SK-N-SH treated with all-trans-retinoic acid at 6 μM for 48 hours (cell line): ENCODE data around the gene SMAD3.
A peak's percentile ranks its signal among the peaks of the same experiment; 100 is the strongest.

Experiments used
- ATAC-seq: fragments of 200-7000 bp; cut with Tn5 transposase; 3 replicates; pipeline ENCODE4 v1.9.1; 2020; ENCODE audit warnings: mild to moderate bottlenecking, moderate library complexity
- ARNTL ChIP-seq: fragments of 450-650 bp; formaldehyde crosslinking; IDR thresholded peaks from 2 replicates; pipeline ENCODE4 v1.5.0; 2020; ENCODE audit warnings: low read depth, mild to moderate bottlenecking, moderate library complexity, borderline replicate concordance
- BACH2 ChIP-seq: fragments of 250-450 bp; sonication (Bioruptor Pico); IDR thresholded peaks from 2 replicates; pipeline ENCODE4 v1.9.0; 2021; ENCODE audit warnings: mild to moderate bottlenecking, borderline replicate concordance
- CSDC2 ChIP-seq: fragments of 250-450 bp; sonication (Bioruptor Pico); IDR thresholded peaks from 2 replicates; pipeline ENCODE4 v1.5.0; 2020; ENCODE audit warnings: mild to moderate bottlenecking, moderate library complexity
- ESRRG ChIP-seq: fragments of 250-450 bp; sonication (Bioruptor Pico); IDR thresholded peaks from 2 replicates; pipeline ENCODE4 v1.6.1; 2021; ENCODE audit warnings: mild to moderate bottlenecking
- GLIS3 ChIP-seq: fragments of 250-450 bp; sonication (Bioruptor Pico); IDR thresholded peaks from 2 replicates; pipeline ENCODE4 v1.5.0; 2020; ENCODE audit warnings: mild to moderate bottlenecking, moderate library complexity
- ISL1 ChIP-seq: fragments of 250-450 bp; sonication (Bioruptor Pico); IDR thresholded peaks from 2 replicates; pipeline ENCODE4 v2.1.2; 2022; ENCODE audit warnings: mild to moderate bottlenecking, moderate library complexity
- OSR1 ChIP-seq: fragments of 250-450 bp; sonication (Bioruptor Pico); IDR thresholded peaks from 2 replicates; pipeline ENCODE4 v1.8.0; 2022; ENCODE audit warnings: moderate library complexity, mild to moderate bottlenecking, inconsistent platforms
- PPARA ChIP-seq: fragments of 250-450 bp; sonication (Bioruptor Pico); IDR thresholded peaks from 2 replicates; pipeline ENCODE4 v1.5.0; 2020; ENCODE audit warnings: mild to moderate bottlenecking, borderline replicate concordance
- RARB ChIP-seq: fragments of 250-450 bp; sonication (Bioruptor Pico); IDR thresholded peaks from 2 replicates; pipeline ENCODE4 v1.8.0; 2021; ENCODE audit warnings: mild to moderate bottlenecking, moderate library complexity
- SNAI2 ChIP-seq: fragments of 250-450 bp; sonication (Bioruptor Pico); IDR thresholded peaks from 2 replicates; pipeline ENCODE4 v1.5.0; 2020; ENCODE audit warnings: mild to moderate bottlenecking, moderate library complexity
- TOX ChIP-seq: fragments of 250-450 bp; sonication (Bioruptor Pico); IDR thresholded peaks from 2 replicates; pipeline ENCODE4 v1.8.0; 2021; ENCODE audit warnings: mild to moderate bottlenecking, moderate library complexity, borderline replicate concordance
- ZC3H10 ChIP-seq: fragments of 250-450 bp; sonication (Bioruptor Pico); IDR thresholded peaks from 2 replicates; pipeline ENCODE4 v1.5.1; 2021; ENCODE audit warnings: mild to moderate bottlenecking, moderate library complexity
- ZFP3 ChIP-seq: fragments of 250-450 bp; sonication (Bioruptor Pico); IDR thresholded peaks from 2 replicates; pipeline ENCODE4 v1.5.0; 2020; ENCODE audit warnings: mild to moderate bottlenecking, moderate library complexity
- ZFP30 ChIP-seq: fragments of 450-650 bp; formaldehyde crosslinking; IDR thresholded peaks from 2 replicates; pipeline ENCODE4 v1.5.0; 2022; ENCODE audit warnings: mild to moderate bottlenecking, moderate library complexity
- ZNF565 ChIP-seq: fragments of 450-650 bp; formaldehyde crosslinking; conservative IDR thresholded peaks from 2 replicates; pipeline ENCODE4 v1.5.0; 2020; ENCODE audit warnings: low read depth, mild to moderate bottlenecking, moderate library complexity
- ZNF70 ChIP-seq: fragments of 450-650 bp; formaldehyde crosslinking; IDR thresholded peaks from 2 replicates; pipeline ENCODE4 v1.5.0; 2020; ENCODE audit warnings: mild to moderate bottlenecking, moderate library complexity
- ZNF8 ChIP-seq: fragments of 450-650 bp; formaldehyde crosslinking; IDR thresholded peaks from 2 replicates; pipeline ENCODE4 v1.5.0; 2020; ENCODE audit warnings: mild to moderate bottlenecking, moderate library complexity
- TF ChIP-seq, protein P1 (sequence below): fragments of 250-450 bp; sonication (Bioruptor Pico); IDR thresholded peaks from 2 replicates; pipeline ENCODE4 v1.5.1; 2021; ENCODE audit warnings: mild to moderate bottlenecking, moderate library complexity
- TF ChIP-seq, protein P2 (sequence below): fragments of 250-450 bp; sonication (Bioruptor Pico); IDR thresholded peaks from 2 replicates; pipeline ENCODE4 v1.8.0; 2020; ENCODE audit warnings: mild to moderate bottlenecking, moderate library complexity, borderline replicate concordance
- TF ChIP-seq, protein P3 (sequence below): fragments of 250-450 bp; sonication (Bioruptor Pico); IDR thresholded peaks from 2 replicates; pipeline ENCODE4 v1.5.0; 2020; ENCODE audit warnings: mild to moderate bottlenecking, moderate library complexity
- TF ChIP-seq, protein P4 (sequence below): fragments of 250-450 bp; sonication (Bioruptor Pico); IDR thresholded peaks from 2 replicates; pipeline ENCODE4 v1.8.0; 2021; ENCODE audit warnings: low read depth, mild to moderate bottlenecking, moderate library complexity, borderline replicate concordance
- TF ChIP-seq, protein P5 (sequence below): fragments of 250-450 bp; sonication (Bioruptor Pico); IDR thresholded peaks from 2 replicates; pipeline ENCODE4 v1.5.1; 2020; ENCODE audit warnings: low read depth, mild to moderate bottlenecking, moderate library complexity

Gene SMAD3

DNA sequence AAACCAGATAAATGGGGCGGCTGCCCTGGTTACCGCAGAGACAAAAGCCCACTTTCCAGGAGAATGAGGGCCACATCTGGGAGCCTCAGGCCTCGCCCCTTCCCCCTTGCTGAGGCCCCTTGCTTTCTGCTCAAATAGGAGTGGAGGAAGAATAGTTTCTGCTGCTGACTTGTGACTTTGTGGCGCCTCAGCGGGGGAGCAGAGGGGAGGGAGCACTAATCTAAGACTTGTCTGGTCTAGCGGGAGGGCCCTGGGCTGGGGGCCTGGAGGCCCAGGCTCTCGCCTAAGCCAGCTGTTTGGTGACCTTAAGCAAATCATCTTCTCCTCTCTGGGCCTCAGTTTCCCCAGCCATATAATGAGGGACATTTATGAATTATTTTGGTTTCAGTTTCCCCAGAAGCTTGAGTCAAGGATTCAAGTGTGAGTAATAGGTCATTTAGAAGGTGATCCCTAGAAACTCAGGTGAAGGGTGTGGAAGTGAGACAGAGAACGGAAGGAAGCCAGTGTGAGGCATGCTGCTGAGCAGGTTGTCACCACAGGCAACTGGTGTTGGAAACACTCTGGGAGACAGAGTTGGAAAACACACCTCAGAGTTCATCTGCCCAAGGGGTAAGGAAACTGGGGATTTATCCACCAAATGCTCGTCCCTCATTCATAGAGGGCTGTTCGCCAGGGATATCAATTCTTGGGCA, 25.9 kb upstream of the SMAD3 start:
- TF ChIP-seq ZFP30 (CRISPR knock-in tag) = no peak
- TF ChIP-seq, protein P1, sequence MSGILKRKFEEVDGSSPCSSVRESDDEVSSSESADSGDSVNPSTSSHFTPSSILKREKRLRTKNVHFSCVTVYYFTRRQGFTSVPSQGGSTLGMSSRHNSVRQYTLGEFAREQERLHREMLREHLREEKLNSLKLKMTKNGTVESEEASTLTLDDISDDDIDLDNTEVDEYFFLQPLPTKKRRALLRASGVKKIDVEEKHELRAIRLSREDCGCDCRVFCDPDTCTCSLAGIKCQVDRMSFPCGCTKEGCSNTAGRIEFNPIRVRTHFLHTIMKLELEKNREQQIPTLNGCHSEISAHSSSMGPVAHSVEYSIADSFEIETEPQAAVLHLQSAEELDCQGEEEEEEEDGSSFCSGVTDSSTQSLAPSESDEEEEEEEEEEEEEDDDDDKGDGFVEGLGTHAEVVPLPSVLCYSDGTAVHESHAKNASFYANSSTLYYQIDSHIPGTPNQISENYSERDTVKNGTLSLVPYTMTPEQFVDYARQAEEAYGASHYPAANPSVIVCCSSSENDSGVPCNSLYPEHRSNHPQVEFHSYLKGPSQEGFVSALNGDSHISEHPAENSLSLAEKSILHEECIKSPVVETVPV (CRISPR knock-in tag) = no peak
- no peak for TF ChIP-seq ESRRG (CRISPR knock-in tag)
- TF ChIP-seq ZFP3 (CRISPR knock-in tag) = no peak
- no peak for TF ChIP-seq BACH2
- TF ChIP-seq CSDC2 (CRISPR knock-in tag) = no peak
- TF ChIP-seq ZNF8 = no peak
- TF ChIP-seq, protein P2, sequence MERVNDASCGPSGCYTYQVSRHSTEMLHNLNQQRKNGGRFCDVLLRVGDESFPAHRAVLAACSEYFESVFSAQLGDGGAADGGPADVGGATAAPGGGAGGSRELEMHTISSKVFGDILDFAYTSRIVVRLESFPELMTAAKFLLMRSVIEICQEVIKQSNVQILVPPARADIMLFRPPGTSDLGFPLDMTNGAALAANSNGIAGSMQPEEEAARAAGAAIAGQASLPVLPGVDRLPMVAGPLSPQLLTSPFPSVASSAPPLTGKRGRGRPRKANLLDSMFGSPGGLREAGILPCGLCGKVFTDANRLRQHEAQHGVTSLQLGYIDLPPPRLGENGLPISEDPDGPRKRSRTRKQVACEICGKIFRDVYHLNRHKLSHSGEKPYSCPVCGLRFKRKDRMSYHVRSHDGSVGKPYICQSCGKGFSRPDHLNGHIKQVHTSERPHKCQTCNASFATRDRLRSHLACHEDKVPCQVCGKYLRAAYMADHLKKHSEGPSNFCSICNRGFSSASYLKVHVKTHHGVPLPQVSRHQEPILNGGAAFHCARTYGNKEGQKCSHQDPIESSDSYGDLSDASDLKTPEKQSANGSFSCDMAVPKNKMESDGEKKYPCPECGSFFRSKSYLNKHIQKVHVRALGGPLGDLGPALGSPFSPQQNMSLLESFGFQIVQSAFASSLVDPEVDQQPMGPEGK (CRISPR knock-in tag) = no peak
- ATAC-seq = no peak

DNA sequence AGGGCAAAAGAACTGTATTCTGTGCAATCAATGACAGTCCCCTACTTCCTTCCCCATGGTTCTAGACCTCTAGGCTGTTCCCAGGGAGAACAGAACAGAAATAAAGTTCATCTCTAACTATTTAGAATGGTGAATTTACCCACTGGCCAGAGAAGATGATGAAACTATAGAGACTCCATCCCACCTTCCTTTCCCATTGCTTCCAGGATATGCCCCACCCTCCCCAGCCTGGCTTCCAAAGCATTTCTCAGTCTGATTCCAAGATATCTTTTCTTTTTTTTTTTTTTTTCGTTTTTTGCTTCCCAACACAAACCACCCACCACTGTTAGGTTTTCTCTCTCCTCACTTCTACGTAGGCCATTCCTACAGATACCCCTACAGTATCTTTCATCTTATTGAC, 25.1 kb upstream of the SMAD3 start:
- TF ChIP-seq CSDC2 (CRISPR knock-in tag) = no peak
- TF ChIP-seq, protein P1 (CRISPR knock-in tag) = no peak
- TF ChIP-seq ZC3H10 (CRISPR knock-in tag) = no peak
- TF ChIP-seq TOX (CRISPR knock-in tag) = no peak
- TF ChIP-seq OSR1 = no peak
- TF ChIP-seq ZNF8 = no peak
- no peak for TF ChIP-seq ZNF70 (CRISPR knock-in tag)
- no peak for ATAC-seq

DNA sequence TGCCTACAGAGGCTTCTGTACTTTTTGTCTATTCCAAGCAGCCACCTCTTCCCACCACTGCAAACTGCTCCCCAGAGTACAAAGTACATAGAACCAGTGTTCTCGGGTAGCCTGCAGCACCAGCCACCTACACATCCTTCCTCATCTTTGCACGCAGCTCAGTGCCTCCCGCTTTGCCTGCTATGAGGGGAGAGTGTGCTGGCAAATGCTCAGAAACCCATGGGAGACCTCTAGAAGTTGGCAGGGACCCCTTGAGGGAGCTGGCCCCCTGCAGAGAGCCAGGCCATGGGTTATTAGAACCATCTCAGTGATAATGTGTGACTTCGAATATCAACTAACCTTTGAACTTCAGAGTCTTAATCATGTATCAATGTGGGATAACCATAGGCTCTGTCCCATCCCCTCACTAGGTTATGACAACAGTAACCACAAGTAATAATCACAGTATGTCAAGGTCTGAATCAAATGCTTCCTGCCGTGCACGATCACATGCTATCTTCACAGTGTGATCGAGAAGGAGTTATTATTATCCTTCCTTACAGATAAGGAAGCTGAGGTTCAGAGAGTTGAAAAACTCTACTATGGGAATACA, 22.8 kb upstream of the SMAD3 start:
- ATAC-seq = peak; percentile 26
- TF ChIP-seq, protein P1 (CRISPR knock-in tag) = no peak
- TF ChIP-seq ARNTL (CRISPR knock-in tag) (no peak), ZC3H10 (CRISPR knock-in tag) (no peak), ZFP3 (CRISPR knock-in tag) (no peak), ISL1 (CRISPR knock-in tag) (no peak), ZNF565 (CRISPR knock-in tag) (no peak), OSR1 (no peak), RARB (CRISPR knock-in tag) (no peak), SNAI2 (CRISPR knock-in tag) (no peak), CSDC2 (CRISPR knock-in tag) (no peak), GLIS3 (CRISPR knock-in tag) (no peak), BACH2 (no peak), ZFP30 (CRISPR knock-in tag) (no peak), PPARA (CRISPR knock-in tag) (no peak), TOX (CRISPR knock-in tag) (no peak)
- TF ChIP-seq, protein P3, sequence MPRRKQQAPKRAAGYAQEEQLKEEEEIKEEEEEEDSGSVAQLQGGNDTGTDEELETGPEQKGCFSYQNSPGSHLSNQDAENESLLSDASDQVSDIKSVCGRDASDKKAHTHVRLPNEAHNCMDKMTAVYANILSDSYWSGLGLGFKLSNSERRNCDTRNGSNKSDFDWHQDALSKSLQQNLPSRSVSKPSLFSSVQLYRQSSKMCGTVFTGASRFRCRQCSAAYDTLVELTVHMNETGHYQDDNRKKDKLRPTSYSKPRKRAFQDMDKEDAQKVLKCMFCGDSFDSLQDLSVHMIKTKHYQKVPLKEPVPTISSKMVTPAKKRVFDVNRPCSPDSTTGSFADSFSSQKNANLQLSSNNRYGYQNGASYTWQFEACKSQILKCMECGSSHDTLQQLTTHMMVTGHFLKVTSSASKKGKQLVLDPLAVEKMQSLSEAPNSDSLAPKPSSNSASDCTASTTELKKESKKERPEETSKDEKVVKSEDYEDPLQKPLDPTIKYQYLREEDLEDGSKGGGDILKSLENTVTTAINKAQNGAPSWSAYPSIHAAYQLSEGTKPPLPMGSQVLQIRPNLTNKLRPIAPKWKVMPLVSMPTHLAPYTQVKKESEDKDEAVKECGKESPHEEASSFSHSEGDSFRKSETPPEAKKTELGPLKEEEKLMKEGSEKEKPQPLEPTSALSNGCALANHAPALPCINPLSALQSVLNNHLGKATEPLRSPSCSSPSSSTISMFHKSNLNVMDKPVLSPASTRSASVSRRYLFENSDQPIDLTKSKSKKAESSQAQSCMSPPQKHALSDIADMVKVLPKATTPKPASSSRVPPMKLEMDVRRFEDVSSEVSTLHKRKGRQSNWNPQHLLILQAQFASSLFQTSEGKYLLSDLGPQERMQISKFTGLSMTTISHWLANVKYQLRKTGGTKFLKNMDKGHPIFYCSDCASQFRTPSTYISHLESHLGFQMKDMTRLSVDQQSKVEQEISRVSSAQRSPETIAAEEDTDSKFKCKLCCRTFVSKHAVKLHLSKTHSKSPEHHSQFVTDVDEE (CRISPR knock-in tag) = no peak
- TF ChIP-seq, protein P4, sequence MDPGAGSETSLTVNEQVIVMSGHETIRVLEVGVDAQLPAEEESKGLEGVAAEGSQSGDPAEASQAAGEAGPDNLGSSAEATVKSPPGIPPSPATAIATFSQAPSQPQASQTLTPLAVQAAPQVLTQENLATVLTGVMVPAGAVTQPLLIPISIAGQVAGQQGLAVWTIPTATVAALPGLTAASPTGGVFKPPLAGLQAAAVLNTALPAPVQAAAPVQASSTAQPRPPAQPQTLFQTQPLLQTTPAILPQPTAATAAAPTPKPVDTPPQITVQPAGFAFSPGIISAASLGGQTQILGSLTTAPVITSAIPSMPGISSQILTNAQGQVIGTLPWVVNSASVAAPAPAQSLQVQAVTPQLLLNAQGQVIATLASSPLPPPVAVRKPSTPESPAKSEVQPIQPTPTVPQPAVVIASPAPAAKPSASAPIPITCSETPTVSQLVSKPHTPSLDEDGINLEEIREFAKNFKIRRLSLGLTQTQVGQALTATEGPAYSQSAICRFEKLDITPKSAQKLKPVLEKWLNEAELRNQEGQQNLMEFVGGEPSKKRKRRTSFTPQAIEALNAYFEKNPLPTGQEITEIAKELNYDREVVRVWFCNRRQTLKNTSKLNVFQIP (CRISPR knock-in tag) = no peak
- TF ChIP-seq, protein P2 (CRISPR knock-in tag) = no peak
- TF ChIP-seq, protein P5, sequence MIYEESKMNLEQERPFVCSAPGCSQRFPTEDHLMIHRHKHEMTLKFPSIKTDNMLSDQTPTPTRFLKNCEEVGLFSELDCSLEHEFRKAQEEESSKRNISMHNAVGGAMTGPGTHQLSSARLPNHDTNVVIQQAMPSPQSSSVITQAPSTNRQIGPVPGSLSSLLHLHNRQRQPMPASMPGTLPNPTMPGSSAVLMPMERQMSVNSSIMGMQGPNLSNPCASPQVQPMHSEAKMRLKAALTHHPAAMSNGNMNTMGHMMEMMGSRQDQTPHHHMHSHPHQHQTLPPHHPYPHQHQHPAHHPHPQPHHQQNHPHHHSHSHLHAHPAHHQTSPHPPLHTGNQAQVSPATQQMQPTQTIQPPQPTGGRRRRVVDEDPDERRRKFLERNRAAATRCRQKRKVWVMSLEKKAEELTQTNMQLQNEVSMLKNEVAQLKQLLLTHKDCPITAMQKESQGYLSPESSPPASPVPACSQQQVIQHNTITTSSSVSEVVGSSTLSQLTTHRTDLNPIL (CRISPR knock-in tag) = no peak
